KMS-11 (cell line): ENCODE measurements around the gene FAM163B.

ENCODE experiments used
- H2AFZ ChIP-seq: fragments of 200-600 bp; sonication (generic); 2 replicates; pipeline ENCODE4 v1.6.1; 2016; ENCODE audit warnings: antibody characterized with exemption, mixed run types, low read depth
- H3K27ac ChIP-seq: fragments of 200-600 bp; sonication (generic); 2 replicates; pipeline ENCODE4 v1.6.1; 2016; ENCODE audit warnings: mild to moderate bottlenecking, mixed run types
- H3K27me3 ChIP-seq: fragments of 200-600 bp; sonication (generic); 2 replicates; pipeline ENCODE4 v1.6.1; 2017; ENCODE audit warnings: mild to moderate bottlenecking, low read depth, mixed run types, moderate library complexity; ENCODE audit not compliant: insufficient read depth
- H3K36me3 ChIP-seq: fragments of 200-600 bp; sonication (generic); 2 replicates; pipeline ENCODE4 v1.6.1; 2017; ENCODE audit warnings: mild to moderate bottlenecking, mixed run types; ENCODE audit not compliant: insufficient read depth
- H3K4me1 ChIP-seq: fragments of 200-600 bp; sonication (generic); 2 replicates; pipeline ENCODE4 v1.6.1; 2016; ENCODE audit warnings: mild to moderate bottlenecking, low read depth, mixed run types; ENCODE audit not compliant: poor library complexity, severe bottlenecking
- H3K4me2 ChIP-seq: fragments of 200-600 bp; sonication (generic); 2 replicates; pipeline ENCODE4 v1.7.0; 2016; ENCODE audit warnings: mild to moderate bottlenecking, mixed run types
- H3K4me3 ChIP-seq: fragments of 200-600 bp; sonication (generic); IDR thresholded peaks from 2 replicates; pipeline ENCODE4 v1.6.1; 2017; ENCODE audit warnings: low read depth, low read length, mixed read lengths; ENCODE audit not compliant: insufficient read depth
- H3K79me2 ChIP-seq: fragments of 200-600 bp; sonication (generic); 2 replicates; pipeline ENCODE4 v1.6.1; 2016; ENCODE audit warnings: low read depth, mixed run types; ENCODE audit not compliant: insufficient read depth
- H3K9ac ChIP-seq: fragments of 200-600 bp; sonication (generic); 2 replicates; pipeline ENCODE4 v1.6.1; 2016; ENCODE audit warnings: mild to moderate bottlenecking, mixed run types
- H4K20me1 ChIP-seq: fragments of 200-600 bp; sonication (generic); 2 replicates; pipeline ENCODE4 v1.6.1; 2016; ENCODE audit warnings: mild to moderate bottlenecking, mixed run types; ENCODE audit not compliant: insufficient read depth
- CTCF ChIP-seq: fragments of 200-600 bp; sonication (generic); conservative IDR thresholded peaks from 2 replicates; pipeline ENCODE4 v1.6.1; 2017; ENCODE audit warnings: low read depth, mild to moderate bottlenecking, antibody characterized with exemption, low read length, moderate library complexity, mixed read lengths

Gene FAM163B

DNA sequence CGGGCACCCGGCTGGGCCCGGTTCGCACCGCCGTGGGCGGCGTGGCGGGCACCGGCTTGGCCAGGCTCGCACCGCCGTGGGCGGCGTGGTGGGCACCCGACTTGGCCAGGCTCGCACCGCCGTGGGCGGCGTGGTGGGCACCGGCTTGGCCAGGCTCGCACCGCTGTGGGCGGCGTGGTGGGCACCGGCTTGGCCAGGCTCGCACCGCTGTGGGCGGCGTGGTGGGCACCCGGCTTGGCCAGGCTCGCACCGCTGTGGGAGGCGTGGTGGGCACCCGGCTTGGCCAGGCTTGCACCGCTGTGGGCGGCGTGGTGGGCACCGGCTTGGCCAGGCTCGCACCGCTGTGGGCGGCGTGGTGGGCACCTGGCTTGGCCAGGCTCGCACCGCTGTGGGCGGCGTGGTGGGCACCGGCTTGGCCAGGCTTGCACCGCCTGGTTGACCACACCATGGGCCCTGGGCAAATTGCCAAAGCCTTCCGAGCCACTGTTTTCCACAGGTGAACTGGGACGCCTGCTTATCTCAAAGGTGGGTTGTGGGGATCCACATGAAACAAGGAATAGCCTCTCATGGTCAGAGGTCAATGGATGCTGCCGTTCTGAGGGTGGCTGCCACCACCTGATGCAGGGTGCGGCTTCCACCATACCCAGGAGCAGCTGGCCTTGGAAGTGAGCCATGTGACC is 46.4 kb downstream of the FAM163B start:
- H3K27ac ChIP-seq: no peak overlapping the region
- H3K4me3 ChIP-seq: no peak overlapping the region
- H3K9ac ChIP-seq: no peak overlapping the region
- no peaks in the 10 kb centered on the region for H4K20me1 ChIP-seq
- H3K27me3 ChIP-seq: peaks cover 52% of the 10 kb centered on the region; the same call in 1 of the 2 replicates
- H2AFZ ChIP-seq: no peak overlapping the region
- no peaks in the 10 kb centered on the region for H3K36me3 ChIP-seq
- H3K79me2 ChIP-seq: no peaks in the 10 kb centered on the region
- no peaks in the 10 kb centered on the region for H3K4me1 ChIP-seq
- no peak for TF ChIP-seq CTCF
- no peak overlapping the region for H3K4me2 ChIP-seq

DNA sequence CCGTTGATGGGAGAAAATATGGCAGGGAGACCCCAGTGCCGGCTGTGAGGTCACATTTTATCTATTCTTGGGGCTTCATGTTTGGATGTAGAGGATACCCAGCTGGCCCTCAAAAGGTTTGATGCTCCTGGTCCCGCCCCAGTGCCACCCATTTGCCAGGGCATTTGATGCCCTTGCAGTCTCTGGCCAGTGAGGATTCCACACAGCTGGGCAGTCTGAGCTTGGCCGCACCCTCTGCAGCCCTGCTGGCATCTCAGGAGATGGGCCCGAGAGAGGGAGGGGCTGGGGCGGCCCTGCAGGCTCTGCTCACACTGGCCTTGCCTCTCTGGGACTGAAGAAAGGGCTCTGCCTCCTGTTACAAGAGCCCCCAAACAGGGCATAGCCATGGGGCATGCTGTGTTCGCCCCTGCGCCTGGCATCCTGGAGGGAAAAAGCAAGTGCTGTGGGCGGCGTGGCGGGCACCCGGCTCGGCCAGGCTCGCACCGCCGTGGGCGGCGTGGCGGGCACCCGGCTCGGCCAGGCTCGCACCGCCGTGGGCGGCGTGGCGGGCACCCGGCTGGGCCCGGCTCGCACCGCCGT is 47.1 kb downstream of the FAM163B start:
- H3K4me2 ChIP-seq: no peak overlapping the region
- no peaks in the 10 kb centered on the region for H4K20me1 ChIP-seq
- H3K36me3 ChIP-seq: no peaks in the 10 kb centered on the region
- TF ChIP-seq CTCF: no peak
- H3K4me3 ChIP-seq: no peak overlapping the region
- H3K79me2 ChIP-seq: no peaks in the 10 kb centered on the region
- H3K27ac ChIP-seq: no peak overlapping the region
- H3K9ac ChIP-seq: no peak overlapping the region
- H3K27me3 ChIP-seq: peaks cover 55% of the 10 kb centered on the region; the same call in 1 of the 2 replicates
- H3K4me1 ChIP-seq: no peaks in the 10 kb centered on the region
- H2AFZ ChIP-seq: no peak overlapping the region

DNA sequence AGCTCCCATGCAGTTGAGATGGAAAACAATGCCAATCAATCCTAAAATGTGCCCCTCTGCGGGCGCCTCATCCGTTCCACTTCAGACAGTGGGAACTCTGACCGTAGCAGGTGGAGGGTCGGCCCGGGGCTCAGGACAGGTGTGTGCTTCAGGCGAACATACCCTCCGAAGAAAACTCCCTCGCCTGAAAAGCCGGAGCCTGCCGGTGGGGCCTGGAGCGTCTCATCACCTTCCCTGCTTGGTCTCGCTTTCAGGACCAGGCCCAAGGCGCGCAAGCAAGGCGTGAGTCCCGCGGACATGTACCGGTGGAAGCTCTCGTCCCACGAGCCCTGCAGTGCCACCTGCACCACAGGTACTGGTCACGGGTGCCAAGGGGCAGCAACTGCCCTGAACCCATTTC is 48.2 kb downstream of the FAM163B start:
- Histone ChIP-seq H3K79me2 (no peaks in the 10 kb centered on the region), H2AFZ (no peak overlapping the region), H3K27me3 (peaks cover 54% of the 10 kb centered on the region; the same call in 1 of the 2 replicates), H3K4me3 (no peak overlapping the region), H3K27ac (no peak overlapping the region), H3K9ac (no peak overlapping the region), H3K4me2 (no peak overlapping the region), H3K4me1 (no peaks in the 10 kb centered on the region), H4K20me1 (no peaks in the 10 kb centered on the region), H3K36me3 (no peaks in the 10 kb centered on the region)
- TF ChIP-seq CTCF: no peak

GRCh38 chr9:133560311-133560710 is 48.9 kb downstream of the FAM163B start:
- Histone ChIP-seq H3K36me3 (no peaks in the 10 kb centered on the region), H3K4me1 (no peaks in the 10 kb centered on the region), H3K27me3 (peaks cover 49% of the 10 kb centered on the region; the same call in 1 of the 2 replicates), H3K4me2 (no peak overlapping the region), H3K4me3 (no peak overlapping the region), H2AFZ (no peak overlapping the region), H3K9ac (no peak overlapping the region), H3K79me2 (no peaks in the 10 kb centered on the region), H3K27ac (no peak overlapping the region), H4K20me1 (no peaks in the 10 kb centered on the region)
- TF ChIP-seq CTCF: no peak
